Measurements from ENCODE around the gene APBA2. TPM values are rescaled to one million over a fixed set of nuclear protein-coding genes. Genes with fewer than 3 reads are reported as not detected.

Gene APBA2
- total RNA-seq, 2 experiments from 2014 or later = 30.8 to 32.0 TPM

DNA sequence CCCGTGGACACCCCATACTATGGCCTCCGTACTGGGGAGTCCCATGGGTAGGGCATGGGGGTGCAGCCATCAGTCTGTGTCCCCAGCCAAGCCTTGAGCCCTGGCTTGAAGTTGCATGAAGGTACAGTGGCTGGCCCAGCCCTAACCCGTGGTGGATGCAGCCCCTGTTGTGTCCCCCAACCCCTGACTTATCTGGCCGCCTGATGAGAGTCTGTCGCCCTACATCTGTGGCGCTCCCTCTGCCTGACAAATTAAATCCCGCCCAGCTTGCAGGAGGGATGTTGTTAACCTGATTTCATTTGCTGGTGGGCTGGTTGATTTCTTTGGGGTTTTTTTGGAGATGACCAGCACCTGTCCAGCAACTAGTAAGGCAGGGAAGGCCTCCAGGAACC, 186.1 kb downstream of the APBA2 start:
- POLR2A ChIA-PET = no interaction called here
- H3K4me3 Mint-ChIP-seq = no peak overlapping the region

DNA sequence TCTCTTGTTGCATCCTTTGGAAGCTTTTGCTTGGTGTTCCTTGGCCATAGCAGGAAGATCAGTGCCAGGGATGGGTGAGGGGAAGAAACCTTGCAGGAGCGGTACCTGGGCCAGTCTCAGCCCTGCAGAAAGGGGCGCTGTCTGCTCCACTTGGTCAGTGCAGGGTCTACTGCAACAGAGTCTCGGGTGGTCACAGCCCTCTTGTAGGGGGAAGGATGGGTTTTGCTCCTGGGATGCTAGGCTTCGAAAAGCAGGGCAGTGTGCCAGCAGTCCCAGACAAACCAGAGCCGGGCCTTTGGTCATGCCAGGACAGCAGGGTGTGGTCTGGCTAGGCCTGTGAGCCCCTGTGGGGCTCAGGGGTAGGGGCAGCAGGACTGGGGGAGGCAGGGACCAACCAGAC, 186.7 kb downstream of the APBA2 start:
- Mint-ChIP-seq H3K9me3 (peaks cover 4% of the 10 kb centered on the region), H3K4me3 (no peak overlapping the region), H3K27me3 (no peaks in the 10 kb centered on the region), H3K27ac (no peak overlapping the region), H3K36me3 (ENCODE audit: low read depth) (peaks cover 11% of the 10 kb centered on the region), H3K4me1 (ENCODE audit: low read depth) (no peaks in the 10 kb centered on the region)
- ChIA-PET CTCF (interaction anchor here (1.1 kb wide), 1 partner anchor 18 kb away, joined by 3 read pairs; no protein-coding TSS in a partner anchor), POLR2A (no interaction called here)
- TF ChIP-seq, protein P1, sequence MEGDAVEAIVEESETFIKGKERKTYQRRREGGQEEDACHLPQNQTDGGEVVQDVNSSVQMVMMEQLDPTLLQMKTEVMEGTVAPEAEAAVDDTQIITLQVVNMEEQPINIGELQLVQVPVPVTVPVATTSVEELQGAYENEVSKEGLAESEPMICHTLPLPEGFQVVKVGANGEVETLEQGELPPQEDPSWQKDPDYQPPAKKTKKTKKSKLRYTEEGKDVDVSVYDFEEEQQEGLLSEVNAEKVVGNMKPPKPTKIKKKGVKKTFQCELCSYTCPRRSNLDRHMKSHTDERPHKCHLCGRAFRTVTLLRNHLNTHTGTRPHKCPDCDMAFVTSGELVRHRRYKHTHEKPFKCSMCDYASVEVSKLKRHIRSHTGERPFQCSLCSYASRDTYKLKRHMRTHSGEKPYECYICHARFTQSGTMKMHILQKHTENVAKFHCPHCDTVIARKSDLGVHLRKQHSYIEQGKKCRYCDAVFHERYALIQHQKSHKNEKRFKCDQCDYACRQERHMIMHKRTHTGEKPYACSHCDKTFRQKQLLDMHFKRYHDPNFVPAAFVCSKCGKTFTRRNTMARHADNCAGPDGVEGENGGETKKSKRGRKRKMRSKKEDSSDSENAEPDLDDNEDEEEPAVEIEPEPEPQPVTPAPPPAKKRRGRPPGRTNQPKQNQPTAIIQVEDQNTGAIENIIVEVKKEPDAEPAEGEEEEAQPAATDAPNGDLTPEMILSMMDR (IDR thresholded peaks at IDR 0.05) = no peak
- intact Hi-C loops (cut with micrococcal nuclease) = no loop called here
- ATAC-seq (no peak), DNase-seq (no peak)

More for the DNA sequence above, 186.1 kb downstream of the APBA2 start:
- peaks cover 4% of the 10 kb centered on the region for H3K9me3 Mint-ChIP-seq
- TF ChIP-seq, protein P1 (IDR thresholded peaks at IDR 0.05) = no peak
- peaks cover 12% of the 10 kb centered on the region for H3K36me3 Mint-ChIP-seq (ENCODE audit: low read depth)
- no peaks in the 10 kb centered on the region for H3K27me3 Mint-ChIP-seq
- no peak for ATAC-seq
- CTCF ChIA-PET = interaction anchor here (1.1 kb wide), 1 partner anchor 18 kb away, joined by 3 read pairs; no protein-coding TSS in a partner anchor
- intact Hi-C loops (cut with micrococcal nuclease) = no loop called here
- peaks cover 3% of the 10 kb centered on the region for H3K4me1 Mint-ChIP-seq (ENCODE audit: low read depth)
- no peak for DNase-seq
- no peak overlapping the region for H3K27ac Mint-ChIP-seq

DNA sequence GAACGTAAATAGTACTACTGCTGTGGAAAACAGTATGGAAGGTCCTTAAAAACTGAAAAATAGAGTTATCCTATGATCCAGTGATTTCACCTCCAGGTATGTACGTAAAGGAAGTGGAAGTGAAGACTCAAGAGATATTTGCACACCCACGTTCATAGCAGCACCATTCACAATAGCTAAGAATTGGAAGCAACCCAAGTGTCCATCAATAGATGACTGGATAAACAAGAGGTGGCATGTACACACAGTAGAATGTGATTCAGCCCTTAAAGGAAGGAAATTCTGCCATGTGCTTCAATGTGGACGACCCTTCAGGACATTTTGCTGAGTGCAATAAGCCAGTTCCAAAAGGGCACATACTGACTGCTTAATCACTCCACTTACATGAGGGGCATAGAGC, 188.3 kb downstream of the APBA2 start:
- Mint-ChIP-seq H3K36me3 (ENCODE audit: low read depth) (peaks cover 9% of the 10 kb centered on the region), H3K4me3 (no peak overlapping the region), H3K4me1 (ENCODE audit: low read depth) (no peaks in the 10 kb centered on the region), H3K27ac (no peak overlapping the region), H3K9me3 (peaks cover 2% of the 10 kb centered on the region), H3K27me3 (no peaks in the 10 kb centered on the region)
- ChIA-PET POLR2A (no interaction called here), CTCF (no interaction called here)
- intact Hi-C loops (cut with micrococcal nuclease) = no loop called here
- ATAC-seq = no peak
- no peak for DNase-seq
- TF ChIP-seq, protein P1 (IDR thresholded peaks at IDR 0.05) = no peak

DNA sequence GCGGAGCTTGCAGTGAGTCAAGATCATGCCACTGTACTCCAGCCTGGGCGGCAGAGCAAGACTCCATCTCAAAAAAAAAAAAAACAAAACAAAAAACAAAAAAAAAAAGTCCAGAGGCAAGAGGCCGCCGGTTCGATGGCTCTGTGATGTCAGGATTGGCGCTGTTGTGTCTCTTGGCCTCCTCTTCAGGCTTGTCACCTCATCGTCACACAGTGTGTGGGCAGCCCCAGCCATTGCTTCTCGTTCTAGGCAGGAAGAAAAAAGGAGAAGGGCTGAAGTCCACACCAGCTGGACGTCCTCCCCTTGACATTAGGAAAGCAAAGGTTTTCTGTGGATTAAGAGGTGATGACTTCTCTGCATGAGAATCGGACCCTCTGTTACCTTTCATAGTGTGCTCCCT, 192.8 kb downstream of the APBA2 start:
- CTCF ChIA-PET = interaction anchor here (1.3 kb wide), 1 partner anchor 12 kb away, joined by 5 read pairs; no protein-coding TSS in a partner anchor

DNA sequence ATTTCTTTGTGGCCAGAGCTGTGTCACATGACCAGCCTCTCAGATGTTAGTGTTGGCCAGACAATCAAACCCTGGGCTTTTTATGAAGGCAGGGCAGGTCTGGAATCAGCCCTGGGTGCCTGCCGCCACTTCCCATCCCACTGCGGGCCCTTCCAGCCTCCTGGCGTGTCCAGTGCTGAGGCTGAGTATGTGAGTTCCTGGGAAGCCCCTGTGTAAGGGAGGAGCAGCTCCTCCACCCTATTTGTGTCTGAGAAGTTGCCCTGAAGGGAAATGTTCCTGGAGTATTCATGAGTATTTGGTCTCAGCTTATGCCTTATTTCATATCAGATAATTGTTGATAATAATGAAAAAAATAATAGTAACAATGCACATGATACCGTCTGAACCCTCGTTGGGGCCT, 193.7 kb downstream of the APBA2 start:
- intact Hi-C loops (cut with micrococcal nuclease) = no loop called here
- CTCF ChIA-PET = interaction anchor here (1.3 to 2.3 kb wide), 3 partner anchors 11 to 23 kb away, joined by 5 to 15 read pairs (median 8); no protein-coding TSS in a partner anchor
- H3K9me3 Mint-ChIP-seq = no peaks in the 10 kb centered on the region
- H3K27me3 Mint-ChIP-seq = no peaks in the 10 kb centered on the region
- no peak overlapping the region for H3K4me3 Mint-ChIP-seq
- POLR2A ChIA-PET = no interaction called here
- no peak for DNase-seq
- no peak for ATAC-seq
- TF ChIP-seq, protein P1 (IDR thresholded peaks at IDR 0.05) = no peak
- H3K27ac Mint-ChIP-seq = no peak overlapping the region
- H3K4me1 Mint-ChIP-seq (ENCODE audit: low read depth) = no peaks in the 10 kb centered on the region
- H3K36me3 Mint-ChIP-seq (ENCODE audit: low read depth) = peaks cover 4% of the 10 kb centered on the region

More for the DNA sequence above, 192.8 kb downstream of the APBA2 start:
- TF ChIP-seq, protein P1 (IDR thresholded peaks at IDR 0.05) = no peak
- intact Hi-C loops (cut with micrococcal nuclease) = no loop called here
- Mint-ChIP-seq H3K4me1 (ENCODE audit: low read depth) (no peaks in the 10 kb centered on the region), H3K9me3 (no peaks in the 10 kb centered on the region), H3K36me3 (ENCODE audit: low read depth) (peaks cover 4% of the 10 kb centered on the region), H3K27ac (no peak overlapping the region), H3K4me3 (no peak overlapping the region), H3K27me3 (no peaks in the 10 kb centered on the region)
- ATAC-seq (no peak), DNase-seq (no peak)
- POLR2A ChIA-PET = no interaction called here
